GM12892 (cell line): ENCODE data around the gene NLGN4Y.

Source experiments
- DNase-seq: peaks from one replicate; pipeline ENCODE4 v3.0.0; 2011; ENCODE audit not compliant: insufficient read length
- FAIRE-seq: peaks from 2 replicates; lab custom pipeline; 2011; peaks lifted over from hg19 to GRCh38; lab: Jason Lieb, UNC
- POLR2A ChIP-seq: IDR thresholded peaks from 2 replicates; pipeline ENCODE4 v1.6.1; 2011; ENCODE audit warnings: low read depth, low read length, control low read depth
- POLR2AphosphoS5 ChIP-seq: IDR thresholded peaks from 2 replicates; pipeline ENCODE4 v1.6.1; 2011; ENCODE audit warnings: low read depth, low read length, control low read depth
- TAF1 ChIP-seq: IDR thresholded peaks from 2 replicates; pipeline ENCODE4 v1.6.1; 2011; ENCODE audit warnings: low read depth, mild to moderate bottlenecking, control low read depth, low read length, borderline replicate concordance

The NLGN4Y gene

GRCh38 chrY:14581294-14581693 lies 57.0 kb downstream of the NLGN4Y start:
- no peak for FAIRE-seq
- no peak for DNase-seq
- TF ChIP-seq POLR2A (no peak), POLR2AphosphoS5 (no peak), TAF1 (no peak)

DNA sequence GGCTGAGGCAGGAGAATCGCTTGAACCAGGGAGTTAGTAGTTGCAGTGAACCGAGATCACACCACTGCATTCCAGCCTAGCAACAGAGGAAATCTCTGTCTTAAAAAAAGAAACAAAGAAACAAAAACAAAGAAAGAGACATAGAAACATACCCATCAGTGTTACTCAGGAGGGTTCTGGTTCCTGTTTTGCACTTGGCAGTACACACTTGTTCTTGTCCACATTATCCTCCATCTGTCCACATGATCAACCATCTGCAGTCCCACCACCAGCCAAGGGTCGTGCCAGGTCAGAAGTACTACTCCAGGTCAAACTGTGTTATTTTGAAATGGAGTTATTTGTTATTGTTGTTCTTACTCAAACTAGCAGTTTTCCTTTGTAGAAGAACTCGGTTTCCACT lies 62.4 kb downstream of the NLGN4Y start:
- no peak for FAIRE-seq
- TF ChIP-seq POLR2A (no peak), POLR2AphosphoS5 (no peak), TAF1 (no peak)
- DNase-seq: no peak

DNA sequence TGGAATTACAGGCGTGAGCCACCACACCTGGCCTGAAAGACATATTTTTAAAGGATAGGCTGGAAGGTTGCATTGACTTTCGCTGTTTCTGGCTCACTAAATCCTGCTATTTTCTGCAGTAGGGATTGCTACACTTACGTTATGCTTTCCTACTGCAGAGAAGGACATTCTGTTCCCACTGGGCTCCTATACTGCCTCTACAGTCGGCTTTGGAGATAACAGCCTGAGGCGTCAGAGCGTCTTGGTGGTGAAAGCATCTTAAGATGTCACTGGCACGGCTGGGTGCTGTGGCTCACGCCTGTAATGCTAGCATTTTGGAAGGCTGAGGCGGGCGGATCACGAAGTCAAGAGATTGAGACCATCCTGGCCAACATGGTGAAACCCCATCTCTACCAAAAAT lies 77.0 kb downstream of the NLGN4Y start:
- FAIRE-seq: no peak
- DNase-seq: no peak
- TF ChIP-seq TAF1 (no peak), POLR2A (no peak), POLR2AphosphoS5 (no peak)

- no peak for TF ChIP-seq POLR2A
- TF ChIP-seq TAF1: no peak
- TF ChIP-seq POLR2AphosphoS5: no peak
- no peak for DNase-seq
- no peak for FAIRE-seq
Measured at GRCh38 chrY:14617625-14618024, 93.3 kb downstream of the NLGN4Y start.

DNA sequence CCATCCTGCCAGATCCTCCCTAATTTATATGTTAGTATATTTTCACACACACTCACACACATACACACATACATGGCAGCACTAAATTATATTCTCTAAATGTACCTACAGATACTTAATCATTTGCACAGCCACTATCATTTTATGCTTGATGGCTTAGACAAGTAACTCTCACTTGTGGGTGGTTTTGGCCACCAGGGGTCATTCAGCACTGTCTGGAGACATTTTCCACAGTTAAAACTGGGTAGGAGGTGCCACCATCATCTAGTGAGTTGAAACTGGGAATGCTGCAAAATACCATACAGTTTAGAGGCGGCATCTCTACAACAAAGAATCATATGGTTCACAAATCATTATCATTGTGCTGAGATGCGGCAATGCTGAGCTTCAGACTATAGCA lies 94.2 kb downstream of the NLGN4Y start:
- FAIRE-seq (no peak), DNase-seq (no peak)
- TF ChIP-seq TAF1 (no peak), POLR2AphosphoS5 (no peak), POLR2A (no peak)

DNA sequence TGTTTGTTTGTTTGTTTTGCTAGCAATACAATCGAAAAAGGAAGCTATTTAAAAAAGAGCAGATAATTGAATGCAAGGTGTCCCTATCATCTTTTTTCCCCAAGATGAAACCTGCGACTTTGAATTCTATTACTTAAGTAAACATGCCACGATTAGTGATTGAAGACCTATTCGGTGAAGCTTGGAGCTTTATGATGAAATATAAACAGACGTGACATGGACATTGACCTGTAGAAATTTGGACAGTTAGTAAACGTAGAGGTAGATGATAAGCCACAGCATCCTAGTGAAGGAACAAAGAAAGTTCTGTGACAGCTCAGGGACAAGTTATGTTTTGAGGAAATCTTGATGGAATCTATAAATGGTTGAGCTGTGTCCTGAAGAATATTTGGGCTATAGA lies 103.9 kb downstream of the NLGN4Y start:
- DNase-seq (no peak), FAIRE-seq (no peak)
- TF ChIP-seq TAF1: no peak
- TF ChIP-seq POLR2A: no peak
- TF ChIP-seq POLR2AphosphoS5: no peak

GRCh38 chrY:14631676-14632075 lies 107.3 kb downstream of the NLGN4Y start:
- TF ChIP-seq POLR2AphosphoS5 (no peak), TAF1 (no peak), POLR2A (no peak)
- DNase-seq (no peak), FAIRE-seq (no peak)

- TF ChIP-seq TAF1 (no peak), POLR2A (no peak)
- FAIRE-seq (no peak), DNase-seq (no peak)
Measured at GRCh38 chrY:14633718-14634117, 109.4 kb downstream of the NLGN4Y start.

DNA sequence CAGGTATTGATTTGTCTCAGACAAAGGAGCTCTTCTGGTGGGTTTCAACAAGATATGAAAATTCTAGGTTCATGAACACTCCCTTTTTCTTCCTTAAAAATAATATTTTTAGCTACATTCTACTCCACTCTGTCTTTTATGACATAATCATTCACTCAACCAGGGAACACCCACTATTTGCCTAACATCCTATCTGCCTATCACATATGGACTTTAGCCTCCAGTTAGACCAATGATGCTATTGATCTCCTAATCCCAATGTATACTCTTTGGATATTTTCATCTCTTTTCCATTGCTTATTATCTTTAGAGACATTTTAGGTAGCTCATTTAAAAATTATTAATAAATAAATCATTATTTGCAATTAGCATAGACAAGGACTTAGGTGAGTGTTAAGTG lies 110.6 kb downstream of the NLGN4Y start:
- no peak for TF ChIP-seq POLR2AphosphoS5
- TF ChIP-seq TAF1: no peak
- no peak for TF ChIP-seq POLR2A
- DNase-seq (no peak), FAIRE-seq (no peak)

DNA sequence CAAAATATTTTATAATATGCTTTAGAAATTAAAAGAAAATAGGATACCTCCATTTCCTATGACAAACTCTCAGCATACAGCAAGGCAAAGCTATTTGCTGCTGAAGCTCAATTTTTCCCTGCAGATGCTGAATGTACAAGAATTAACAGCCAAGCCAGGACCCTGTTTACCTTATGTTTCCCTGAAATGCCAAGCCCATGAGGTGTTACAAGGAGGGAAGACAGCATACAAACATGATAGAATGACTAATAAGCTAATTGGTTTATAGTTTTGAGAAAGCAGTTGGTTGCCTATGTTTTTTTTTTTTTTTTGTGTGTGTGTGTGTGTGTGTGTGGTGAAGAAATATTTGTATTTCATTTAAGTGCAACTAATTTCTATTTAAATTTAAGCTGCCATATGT lies 113.2 kb downstream of the NLGN4Y start:
- no peak for FAIRE-seq
- no peak for TF ChIP-seq TAF1
- TF ChIP-seq POLR2A: no peak
- no peak for TF ChIP-seq POLR2AphosphoS5
- no peak for DNase-seq

DNA sequence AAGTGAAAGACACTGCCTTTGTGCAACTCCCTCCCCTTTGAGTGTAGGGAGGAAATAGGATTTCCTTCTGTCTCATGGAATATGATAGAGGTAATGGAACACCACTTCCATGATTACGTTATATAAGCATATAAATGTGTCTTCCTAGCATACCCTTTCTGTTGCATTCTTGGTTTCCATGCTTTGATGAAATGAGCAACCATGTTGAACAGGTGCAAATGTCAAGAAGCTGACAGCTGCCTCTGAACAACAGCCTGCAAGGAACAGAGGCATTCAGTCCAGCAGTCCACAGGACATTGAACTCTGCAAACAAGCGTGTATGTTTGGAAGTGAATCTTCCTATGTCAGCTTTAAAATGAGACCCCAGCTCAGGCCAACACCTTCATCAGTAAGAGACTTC lies 117.5 kb downstream of the NLGN4Y start:
- DNase-seq (no peak), FAIRE-seq (no peak)

GRCh38 chrY:14644157-14644952 lies 120.0 kb downstream of the NLGN4Y start:
- DNase-seq (no peak), FAIRE-seq (no peak)
- TF ChIP-seq TAF1 (no peak), POLR2AphosphoS5 (no peak), POLR2A (no peak)

More for the DNA sequence above, 117.5 kb downstream of the NLGN4Y start:
- TF ChIP-seq POLR2A: no peak
- TF ChIP-seq POLR2AphosphoS5: no peak
- TF ChIP-seq TAF1: no peak

GRCh38 chrY:14679181-14679580 lies 154.9 kb downstream of the NLGN4Y start:
- FAIRE-seq (no peak), DNase-seq (no peak)
- TF ChIP-seq POLR2AphosphoS5: no peak
- TF ChIP-seq TAF1: no peak
- TF ChIP-seq POLR2A: no peak
